Smooth muscle cell (in vitro differentiated cells): ENCODE results near the gene TMEM17. TPM values are rescaled to one million over a fixed set of nuclear protein-coding genes. Genes with fewer than 3 reads are reported as not detected.

Experiments used
- DNase-seq: peaks from one replicate; lab custom pipeline; 2025; ENCODE audit not compliant: unreplicated experiment; lab: John Stamatoyannopoulos, UW
- H2AFZ ChIP-seq: fragments of 200-600 bp; sonication (generic); 2 replicates; pipeline ENCODE4 v1.6.0; 2016; ENCODE audit warnings: antibody characterized with exemption, low read depth, mild to moderate bottlenecking
- H3F3A ChIP-seq: fragments of 200-600 bp; sonication (generic); 2 replicates; pipeline ENCODE4 v1.6.0; 2017; ENCODE audit warnings: antibody characterized with exemption, low read depth
- H3K27ac ChIP-seq: fragments of 200-600 bp; sonication (generic); 2 replicates; pipeline ENCODE4 v1.5.1; 2016; ENCODE audit warnings: low read depth, mild to moderate bottlenecking
- H3K27me3 ChIP-seq: fragments of 200-600 bp; sonication (generic); 2 replicates; pipeline ENCODE4 v1.6.1; 2016; ENCODE audit warnings: low read depth, mild to moderate bottlenecking
- H3K36me3 ChIP-seq: fragments of 200-600 bp; sonication (generic); 2 replicates; pipeline ENCODE4 v1.5.1; 2016; ENCODE audit warnings: low read depth
- H3K4me1 ChIP-seq: fragments of 200-600 bp; sonication (generic); 2 replicates; pipeline ENCODE4 v1.5.1; 2016; ENCODE audit warnings: low read depth
- H3K4me2 ChIP-seq: fragments of 200-600 bp; sonication (generic); 2 replicates; pipeline ENCODE4 v1.6.0; 2016; ENCODE audit warnings: mild to moderate bottlenecking
- H3K4me3 ChIP-seq: fragments of 200-600 bp; sonication (generic); 2 replicates; pipeline ENCODE4 v1.5.1; 2016; ENCODE audit warnings: mild to moderate bottlenecking
- H3K79me2 ChIP-seq: fragments of 200-600 bp; sonication (generic); 2 replicates; pipeline ENCODE4 v1.6.0; 2016; ENCODE audit warnings: low read depth, mild to moderate bottlenecking
- H3K9ac ChIP-seq: fragments of 200-600 bp; sonication (generic); 2 replicates; pipeline ENCODE4 v1.6.0; 2016; ENCODE audit warnings: low read depth
- H3K9me3 ChIP-seq: fragments of 200-600 bp; sonication (generic); replicated peaks from 2 replicates; pipeline ENCODE4 v1.5.1; 2016; ENCODE audit warnings: low read depth
- H4K20me1 ChIP-seq: fragments of 200-600 bp; sonication (generic); 2 replicates; pipeline ENCODE4 v1.6.0; 2016; ENCODE audit warnings: low read depth
- WGBS: methylation state at CpG from one replicate; pipeline ENCODE4 v1.1.7; 2016; ENCODE audit warnings: low lambda C conversion rate; 5-methylcytosine and 5-hydroxymethylcytosine counted together
- polyA plus RNA-seq: library from polyadenylated mRNA; unstranded; fragments of >200 nt; fragmentation: Nextera tagmentation; extraction: Ambion mirVana; gene quantifications from 2 replicates; pipeline ENCODE4 v1.2.1, GENCODE V29; 2016
- total RNA-seq: library from RNA; depleted of rRNA; stranded (reverse); fragments of >200 nt; gene quantifications from 2 replicates; pipeline ENCODE4 v1.2.3, GENCODE V29; 2014
- TF ChIP-seq, protein P1 (sequence below): fragments of 200-600 bp; sonication (generic); IDR thresholded peaks from 2 replicates; pipeline ENCODE4 v1.5.1; 2017; ENCODE audit warnings: borderline replicate concordance, mild to moderate bottlenecking, antibody characterized with exemption; ENCODE audit not compliant: insufficient read depth, poor library complexity, severe bottlenecking

TMEM17 gene
- total and polyA plus RNA-seq, 2 experiments from 2014 or later, result 3.6 to 4.0 TPM

DNA sequence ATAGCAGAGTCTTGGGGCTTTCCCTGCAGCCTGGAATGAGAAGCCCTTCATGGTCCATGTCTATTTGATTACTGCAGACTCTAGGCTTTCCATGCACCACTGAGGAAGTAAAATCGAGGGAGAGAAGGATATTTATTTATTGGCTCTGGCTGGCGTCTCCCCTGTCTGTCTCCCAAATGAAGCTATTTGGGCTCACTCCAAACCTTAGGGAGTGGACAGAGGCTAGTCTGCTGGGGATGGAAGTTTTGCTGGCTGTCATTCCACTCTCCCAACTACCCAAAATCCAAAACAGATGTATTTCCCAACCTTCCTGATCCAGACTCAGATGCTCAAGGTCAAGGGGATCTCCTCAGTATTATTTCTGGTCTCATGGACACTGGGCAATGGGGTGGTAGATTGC lies 33.7 kb downstream of the TMEM17 start:
- H4K20me1 ChIP-seq, result no peaks in the 10 kb centered on the region
- H3K4me3 ChIP-seq, result no peak overlapping the region
- no peaks in the 10 kb centered on the region for H3K27me3 ChIP-seq
- TF ChIP-seq, protein P1, sequence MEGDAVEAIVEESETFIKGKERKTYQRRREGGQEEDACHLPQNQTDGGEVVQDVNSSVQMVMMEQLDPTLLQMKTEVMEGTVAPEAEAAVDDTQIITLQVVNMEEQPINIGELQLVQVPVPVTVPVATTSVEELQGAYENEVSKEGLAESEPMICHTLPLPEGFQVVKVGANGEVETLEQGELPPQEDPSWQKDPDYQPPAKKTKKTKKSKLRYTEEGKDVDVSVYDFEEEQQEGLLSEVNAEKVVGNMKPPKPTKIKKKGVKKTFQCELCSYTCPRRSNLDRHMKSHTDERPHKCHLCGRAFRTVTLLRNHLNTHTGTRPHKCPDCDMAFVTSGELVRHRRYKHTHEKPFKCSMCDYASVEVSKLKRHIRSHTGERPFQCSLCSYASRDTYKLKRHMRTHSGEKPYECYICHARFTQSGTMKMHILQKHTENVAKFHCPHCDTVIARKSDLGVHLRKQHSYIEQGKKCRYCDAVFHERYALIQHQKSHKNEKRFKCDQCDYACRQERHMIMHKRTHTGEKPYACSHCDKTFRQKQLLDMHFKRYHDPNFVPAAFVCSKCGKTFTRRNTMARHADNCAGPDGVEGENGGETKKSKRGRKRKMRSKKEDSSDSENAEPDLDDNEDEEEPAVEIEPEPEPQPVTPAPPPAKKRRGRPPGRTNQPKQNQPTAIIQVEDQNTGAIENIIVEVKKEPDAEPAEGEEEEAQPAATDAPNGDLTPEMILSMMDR, result no peak
- H3K27ac ChIP-seq, result no peak overlapping the region
- no peaks in the 10 kb centered on the region for H3K36me3 ChIP-seq
- H3K9ac ChIP-seq, result no peak overlapping the region
- no peaks in the 10 kb centered on the region for H3K79me2 ChIP-seq
- H3K9me3 ChIP-seq, result no peaks in the 10 kb centered on the region
- H3K4me1 ChIP-seq, result peaks cover 23% of the 10 kb centered on the region
- 89% methylated on average over 2 of the region's 2 CpGs for WGBS
- no peak overlapping the region for H2AFZ ChIP-seq
- no peak for DNase-seq
- peak overlapping the region; percentile 9 for H3K4me2 ChIP-seq
- H3F3A ChIP-seq, result no peaks in the 10 kb centered on the region

DNA sequence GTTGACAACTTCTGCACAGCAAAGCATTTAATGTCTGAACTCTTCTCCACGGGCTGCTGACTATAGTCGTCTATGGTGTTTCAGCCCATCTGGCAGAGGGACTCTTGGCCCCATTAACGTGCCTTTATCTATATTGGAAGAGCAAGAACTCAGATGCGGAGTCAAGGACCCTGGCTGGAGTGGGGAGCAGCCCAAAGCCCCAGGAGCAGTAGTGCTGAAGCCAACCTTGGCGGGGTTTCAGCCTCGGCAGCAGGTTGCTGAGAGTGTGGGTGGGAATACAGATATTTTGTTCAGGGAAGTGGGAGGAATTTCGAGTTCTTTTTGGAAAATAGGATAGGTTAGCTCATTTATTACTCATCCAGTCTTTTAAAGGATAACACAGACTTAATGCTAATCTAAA lies 34.2 kb downstream of the TMEM17 start:
- WGBS, result 71% methylated on average over 7 of the region's 7 CpGs
- Histone ChIP-seq H3K36me3 (no peaks in the 10 kb centered on the region), H3K27me3 (no peaks in the 10 kb centered on the region), H4K20me1 (no peaks in the 10 kb centered on the region), H3K27ac (no peak overlapping the region), H3K9me3 (no peaks in the 10 kb centered on the region), H3K4me3 (no peak overlapping the region), H3K79me2 (no peaks in the 10 kb centered on the region), H2AFZ (no peak overlapping the region), H3K4me2 (peak overlapping the region; percentile 9), H3K9ac (no peak overlapping the region), H3F3A (no peaks in the 10 kb centered on the region), H3K4me1 (peaks cover 23% of the 10 kb centered on the region)
- DNase-seq, result no peak
- TF ChIP-seq, protein P1, result no peak

DNA sequence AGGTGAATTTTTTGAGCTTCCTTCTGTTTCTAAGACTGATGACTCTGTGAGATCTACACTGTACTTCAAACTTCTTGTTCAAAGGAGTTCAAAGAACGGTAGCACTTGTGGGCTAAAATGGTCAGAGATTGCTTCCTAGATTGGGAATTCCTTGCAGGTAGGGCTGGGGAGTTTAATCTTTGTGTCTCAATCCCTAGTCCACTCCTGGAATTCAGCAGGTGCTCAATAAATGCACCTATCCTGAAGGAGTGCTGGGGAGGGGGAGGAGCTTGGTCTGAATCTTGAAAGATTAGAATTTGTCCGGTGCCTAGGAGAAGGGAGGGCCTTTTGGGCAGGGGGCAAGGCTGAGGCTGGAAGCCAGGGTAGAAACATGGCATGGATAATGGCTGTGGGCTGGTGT lies 34.6 kb downstream of the TMEM17 start:
- 94% methylated on average over 2 of the region's 2 CpGs for WGBS
- Histone ChIP-seq H3K4me2 (no peak overlapping the region), H3K79me2 (no peaks in the 10 kb centered on the region), H3K27ac (no peak overlapping the region), H3K4me3 (no peak overlapping the region), H4K20me1 (no peaks in the 10 kb centered on the region), H3K9me3 (no peaks in the 10 kb centered on the region), H3K9ac (no peak overlapping the region), H3K36me3 (no peaks in the 10 kb centered on the region), H2AFZ (no peak overlapping the region), H3K27me3 (no peaks in the 10 kb centered on the region), H3F3A (no peaks in the 10 kb centered on the region), H3K4me1 (peaks cover 23% of the 10 kb centered on the region)
- TF ChIP-seq, protein P1, result no peak
- DNase-seq, result no peak

DNA sequence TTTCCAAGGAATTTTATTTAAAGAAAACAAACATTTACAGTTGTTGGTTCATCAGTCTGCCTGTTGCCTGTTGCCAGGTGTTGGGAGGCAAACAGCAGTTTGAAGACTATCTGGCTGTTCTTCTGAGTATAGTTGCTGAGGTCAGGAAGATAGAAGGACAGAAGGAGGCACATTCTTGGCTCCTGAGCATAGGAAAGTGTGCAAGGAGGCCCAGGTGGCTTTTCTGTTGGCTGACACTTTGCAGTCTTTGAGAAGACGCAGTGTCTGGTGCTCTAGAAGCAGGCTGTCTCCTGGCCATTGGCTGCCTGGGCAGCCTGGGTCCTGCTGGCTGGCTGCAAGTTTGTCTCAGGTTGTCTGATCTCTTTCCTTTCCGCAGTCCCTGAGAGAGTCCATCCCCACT lies 36.4 kb downstream of the TMEM17 start:
- no peaks in the 10 kb centered on the region for H4K20me1 ChIP-seq
- no peaks in the 10 kb centered on the region for H3F3A ChIP-seq
- H3K9ac ChIP-seq, result no peak overlapping the region
- H2AFZ ChIP-seq, result no peak overlapping the region
- no peaks in the 10 kb centered on the region for H3K27me3 ChIP-seq
- no peak for DNase-seq
- no peaks in the 10 kb centered on the region for H3K36me3 ChIP-seq
- H3K4me1 ChIP-seq, result peaks cover 13% of the 10 kb centered on the region
- H3K4me3 ChIP-seq, result no peak overlapping the region
- no peak overlapping the region for H3K27ac ChIP-seq
- WGBS, result 90% methylated on average over 2 of the region's 2 CpGs
- TF ChIP-seq, protein P1, result no peak
- H3K4me2 ChIP-seq, result no peak overlapping the region
- H3K79me2 ChIP-seq, result no peaks in the 10 kb centered on the region
- no peaks in the 10 kb centered on the region for H3K9me3 ChIP-seq
